Measurements from ENCODE around the gene LEMD2. TPM values are rescaled to one million over a fixed set of nuclear protein-coding genes. Genes with fewer than 3 reads are reported as not detected.

LEMD2 gene
- total RNA-seq, 1 experiment from 2014 or later = 62.9 TPM

GRCh38 chr6:33738153-33738552, 50.8 kb downstream of the LEMD2 start:
- Mint-ChIP-seq H3K4me1 (peaks cover 6% of the 10 kb centered on the region; the same call in 1 of the 2 replicates), H3K9me3 (no peaks in the 10 kb centered on the region), H3K27me3 (ENCODE audit: low read depth) (no peaks in the 10 kb centered on the region), H3K36me3 (no peaks in the 10 kb centered on the region), H3K4me3 (no peak overlapping the region), H3K27ac (no peak overlapping the region)
- POLR2A ChIA-PET = no interaction called here
- CTCF ChIA-PET = interaction anchor here (1.0 to 3.3 kb wide), 3 partner anchors 27 to 72 kb away, joined by 3 to 13 read pairs (median 7); partner anchors contain the start of gene UQCC2
- no peak for DNase-seq (ENCODE audit: low spot score)
- no peak for ATAC-seq
- TF ChIP-seq SMAD3 (CRISPR knock-in tag; IDR thresholded peaks at IDR 0.05; ENCODE audit: borderline replicate concordance) (no peak), CREB1 (CRISPR knock-in tag; IDR thresholded peaks at IDR 0.05) (no peak), E2F4 (CRISPR knock-in tag; IDR thresholded peaks at IDR 0.05; ENCODE audit: borderline replicate concordance, low read depth) (no peak), FOXP1 (CRISPR knock-in tag; IDR thresholded peaks at IDR 0.05; ENCODE audit: borderline replicate concordance) (no peak), USF2 (CRISPR knock-in tag; IDR thresholded peaks at IDR 0.05) (no peak), ERG (CRISPR knock-in tag; IDR thresholded peaks at IDR 0.05) (no peak), MAX (CRISPR knock-in tag; IDR thresholded peaks at IDR 0.05) (no peak), ATF1 (CRISPR knock-in tag; IDR thresholded peaks at IDR 0.05) (no peak), ZBTB21 (CRISPR knock-in tag; IDR thresholded peaks at IDR 0.05; ENCODE audit: borderline replicate concordance) (no peak), EMX1 (CRISPR knock-in tag; IDR thresholded peaks at IDR 0.05) (no peak), ZNF671 (CRISPR knock-in tag; IDR thresholded peaks at IDR 0.05) (no peak), CTCF (IDR thresholded peaks at IDR 0.05) (no peak), TEAD4 (CRISPR knock-in tag; IDR thresholded peaks at IDR 0.05) (no peak), AFF4 (CRISPR knock-in tag; IDR thresholded peaks at IDR 0.05; ENCODE audit: borderline replicate concordance) (no peak), ZNF219 (CRISPR knock-in tag; IDR thresholded peaks at IDR 0.05; ENCODE audit: borderline replicate concordance) (no peak), ZNF138 (CRISPR knock-in tag; conservative IDR thresholded peaks at IDR 0.05) (no peak)

All from WTC11 (cell line).